H1 (cell line): ENCODE results near the gene TAF5. TPM values are rescaled to one million over a fixed set of nuclear protein-coding genes. Genes with fewer than 3 reads are reported as not detected.

Source experiments
- BCL11A ChIP-seq, 2 experiments: IDR thresholded peaks; one replicate each; pipeline ENCODE4 v1.6.1; 2011; ENCODE audit warnings: low read depth in 2 of 2, low read length in 2 of 2, mild to moderate bottlenecking in 2 of 2
- EZH2 ChIP-seq: fragments of 200-600 bp; sonication (generic); IDR thresholded peaks from 2 replicates; pipeline ENCODE4 v1.7.1; 2012; ENCODE audit warnings: low read depth, mild to moderate bottlenecking, moderate library complexity, low read length, inconsistent platforms; ENCODE audit not compliant: severe bottlenecking
- GABPA ChIP-seq: IDR thresholded peaks from 2 replicates; pipeline ENCODE4 v1.6.1; 2011; ENCODE audit warnings: mild to moderate bottlenecking, low read length, moderate library complexity, borderline replicate concordance; ENCODE audit not compliant: insufficient read depth
- HDAC2 ChIP-seq, 2 experiments: fragments of 300-600 bp in 1 of 2; sonication (generic) in 1 of 2; IDR thresholded peaks; 2 replicates each; pipeline ENCODE4 v1.6.1; 2011 to 2012; ENCODE audit warnings: low read depth in 2 of 2, low read length in 2 of 2, mild to moderate bottlenecking in 2 of 2, moderate library complexity in 2 of 2, borderline replicate concordance in 1 of 2, inconsistent platforms in 1 of 2
- JUN ChIP-seq: IDR thresholded peaks from 2 replicates; pipeline ENCODE4 v1.6.1; 2011; ENCODE audit warnings: low read depth, mild to moderate bottlenecking, improper control_type of control experiment, low read length
- KDM5A ChIP-seq: fragments of 200-600 bp; IDR thresholded peaks from 2 replicates; pipeline ENCODE4 v1.7.1; 2012; ENCODE audit warnings: mild to moderate bottlenecking, low read length, inconsistent platforms, mixed read lengths
- MAFK ChIP-seq: IDR thresholded peaks from 2 replicates; pipeline ENCODE4 v1.6.1; 2012; ENCODE audit warnings: low read depth, mild to moderate bottlenecking, improper control_type of control experiment, low read length
- MAX ChIP-seq: IDR thresholded peaks from 2 replicates; pipeline ENCODE4 v1.6.1; 2012; ENCODE audit warnings: inconsistent platforms
- NANOG ChIP-seq: IDR thresholded peaks from 2 replicates; pipeline ENCODE4 v1.6.1; 2011; ENCODE audit warnings: low read length, low read depth, mild to moderate bottlenecking, inconsistent platforms; ENCODE audit not compliant: insufficient read depth, poor library complexity, severe bottlenecking
- POU5F1 ChIP-seq: IDR thresholded peaks from 2 replicates; pipeline ENCODE4 v1.6.1; 2011; ENCODE audit warnings: low read depth, mild to moderate bottlenecking, low read length, moderate library complexity
- RFX5 ChIP-seq: IDR thresholded peaks from 2 replicates; pipeline ENCODE4 v1.6.1; 2011; ENCODE audit warnings: low read depth, low read length, improper control_type of control experiment, borderline replicate concordance
- SIN3A ChIP-seq, 2 experiments: IDR thresholded peaks in 1 of 2; conservative IDR thresholded peaks in 1 of 2; 2 replicates each; pipeline ENCODE4 v1.6.1; 2011 to 2012; ENCODE audit warnings: low read length in 2 of 2, improper control_type of control experiment in 1 of 2, low read depth in 1 of 2, mild to moderate bottlenecking in 1 of 2
- TAF1 ChIP-seq: IDR thresholded peaks from 2 replicates; pipeline ENCODE4 v1.6.1; 2011; ENCODE audit warnings: mild to moderate bottlenecking, low read depth, low read length
- TCF12 ChIP-seq: IDR thresholded peaks from 2 replicates; pipeline ENCODE4 v1.6.1; 2011; ENCODE audit warnings: low read depth, mild to moderate bottlenecking, low read length
- TEAD4 ChIP-seq: IDR thresholded peaks from 2 replicates; pipeline ENCODE4 v1.6.1; 2012; ENCODE audit warnings: low read depth, low read length, inconsistent platforms, mixed read lengths
- YY1 ChIP-seq: IDR thresholded peaks from 2 replicates; pipeline ENCODE4 v1.6.1; 2011; ENCODE audit warnings: low read depth, mild to moderate bottlenecking, low read length
- ZNF274 ChIP-seq: IDR thresholded peaks from 2 replicates; pipeline ENCODE4 v1.7.0; 2012; ENCODE audit warnings: low read length, borderline replicate concordance; ENCODE audit errors: extremely low read depth
- polyA plus RNA-seq, 7 experiments: library from polyadenylated mRNA; depleted of rRNA in 3 of 7; stranded (reverse) in 5 of 7; unstranded in 2 of 7; fragments of >200 nt in 5 of 7; fragments of 200-250 nt in 2 of 7; gene quantifications; 1 replicate in 5 of 7; 2 replicates in 1 of 7; 4 replicates in 1 of 7; pipeline versions ENCODE4 v1.2.1 to v1.2.3, GENCODE V29; 2011 to 2013; ENCODE audit warnings: missing spikeins in 2 of 7, mixed read lengths in 2 of 7
- total RNA-seq: library from RNA; stranded (reverse); fragmentation: NEBNext Ultra II Directional; extraction: Animal tissue kit (Norgen Biotek cat#: 25700); gene quantifications from 2 replicates; pipeline ENCODE4 v1.2.1, GENCODE V29; 2021
- TF ChIP-seq, protein P1 (sequence below), 3 experiments: IDR thresholded peaks; 1 replicate in 2 of 3; 2 replicates in 1 of 3; pipeline versions ENCODE4 v1.5.1 to v1.6.1; 2011; ENCODE audit warnings: low read length in 3 of 3, mild to moderate bottlenecking in 3 of 3, inconsistent platforms in 2 of 3, low read depth in 1 of 3, moderate library complexity in 1 of 3; ENCODE audit not compliant: insufficient read depth in 1 of 3; ENCODE audit errors: control extremely low read depth in 1 of 3
- TF ChIP-seq, protein P2 (sequence below): IDR thresholded peaks from 2 replicates; pipeline ENCODE4 v1.6.1; 2011; ENCODE audit warnings: low read length, improper control_type of control experiment

Gene TAF5
- total and polyA plus RNA-seq, 2 of the 8 experiments (the other 6 are each of a cell fraction or from before 2014, with no cell fraction given) = 5.8 to 15.6 TPM

DNA sequence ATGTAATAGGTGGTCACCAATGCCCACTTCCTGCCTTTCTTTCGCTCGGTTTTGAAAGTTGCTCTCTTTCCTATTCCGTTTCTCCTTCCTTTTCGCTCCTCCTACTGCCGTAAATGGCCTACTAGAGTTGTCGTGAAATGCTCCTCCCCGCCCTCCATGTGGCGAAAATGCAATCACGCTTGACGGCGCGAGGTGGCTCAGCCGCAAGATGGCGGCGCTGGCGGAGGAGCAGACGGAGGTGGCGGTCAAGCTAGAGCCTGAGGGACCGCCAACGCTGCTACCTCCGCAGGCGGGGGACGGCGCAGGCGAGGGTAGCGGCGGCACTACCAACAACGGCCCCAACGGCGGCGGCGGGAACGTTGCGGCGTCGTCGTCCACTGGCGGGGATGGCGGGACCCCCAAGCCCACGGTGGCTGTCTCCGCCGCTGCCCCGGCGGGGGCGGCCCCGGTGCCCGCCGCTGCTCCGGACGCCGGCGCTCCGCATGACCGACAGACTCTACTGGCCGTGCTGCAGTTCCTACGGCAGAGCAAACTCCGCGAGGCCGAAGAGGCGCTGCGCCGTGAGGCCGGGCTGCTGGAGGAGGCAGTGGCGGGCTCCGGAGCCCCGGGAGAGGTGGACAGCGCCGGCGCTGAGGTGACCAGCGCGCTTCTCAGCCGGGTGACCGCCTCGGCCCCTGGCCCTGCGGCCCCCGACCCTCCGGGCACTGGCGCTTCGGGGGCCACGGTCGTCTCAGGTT, at the start of gene TAF5 (continued):
- TF ChIP-seq TAF1 (peak; percentile 100), EZH2 (no peak), RFX5 (no peak), KDM5A (peak; percentile 55), GABPA (no peak), BCL11A (IDR thresholded peaks at IDR 0.05; ENCODE audit: low read depth in 2 of 2, low read length in 2 of 2) (no peak), HDAC2 (IDR thresholded peaks at IDR 0.05; ENCODE audit: borderline replicate concordance in 1 of 2, low read depth in 2 of 2, low read length in 2 of 2) (peak in 1 of 2 experiments; percentile 83; a peak in 1 of 4 replicates), TCF12 (no peak), MAX (0 out of 2 replicates have a peak, but pooled peaks have one; percentile 26), SIN3A (conservative IDR thresholded peaks at IDR 0.05 in 1 of 2, IDR thresholded peaks at IDR 0.05 in 1 of 2; ENCODE audit: low read depth in 1 of 2, low read length in 2 of 2) (peak in 1 of 2 experiments; percentile 40; a peak in 1 of 4 replicates), JUN (no peak), MAFK (no peak), NANOG (no peak), YY1 (peak; percentile 99), TEAD4 (no peak), ZNF274 (no peak), POU5F1 (no peak)
- TF ChIP-seq, protein P1, sequence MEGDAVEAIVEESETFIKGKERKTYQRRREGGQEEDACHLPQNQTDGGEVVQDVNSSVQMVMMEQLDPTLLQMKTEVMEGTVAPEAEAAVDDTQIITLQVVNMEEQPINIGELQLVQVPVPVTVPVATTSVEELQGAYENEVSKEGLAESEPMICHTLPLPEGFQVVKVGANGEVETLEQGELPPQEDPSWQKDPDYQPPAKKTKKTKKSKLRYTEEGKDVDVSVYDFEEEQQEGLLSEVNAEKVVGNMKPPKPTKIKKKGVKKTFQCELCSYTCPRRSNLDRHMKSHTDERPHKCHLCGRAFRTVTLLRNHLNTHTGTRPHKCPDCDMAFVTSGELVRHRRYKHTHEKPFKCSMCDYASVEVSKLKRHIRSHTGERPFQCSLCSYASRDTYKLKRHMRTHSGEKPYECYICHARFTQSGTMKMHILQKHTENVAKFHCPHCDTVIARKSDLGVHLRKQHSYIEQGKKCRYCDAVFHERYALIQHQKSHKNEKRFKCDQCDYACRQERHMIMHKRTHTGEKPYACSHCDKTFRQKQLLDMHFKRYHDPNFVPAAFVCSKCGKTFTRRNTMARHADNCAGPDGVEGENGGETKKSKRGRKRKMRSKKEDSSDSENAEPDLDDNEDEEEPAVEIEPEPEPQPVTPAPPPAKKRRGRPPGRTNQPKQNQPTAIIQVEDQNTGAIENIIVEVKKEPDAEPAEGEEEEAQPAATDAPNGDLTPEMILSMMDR (IDR thresholded peaks at IDR 0.05; ENCODE audit: control extremely low read depth in 1 of 3, insufficient read depth in 1 of 3, low read depth in 1 of 3, low read length in 3 of 3) = no peak
- TF ChIP-seq, protein P2, sequence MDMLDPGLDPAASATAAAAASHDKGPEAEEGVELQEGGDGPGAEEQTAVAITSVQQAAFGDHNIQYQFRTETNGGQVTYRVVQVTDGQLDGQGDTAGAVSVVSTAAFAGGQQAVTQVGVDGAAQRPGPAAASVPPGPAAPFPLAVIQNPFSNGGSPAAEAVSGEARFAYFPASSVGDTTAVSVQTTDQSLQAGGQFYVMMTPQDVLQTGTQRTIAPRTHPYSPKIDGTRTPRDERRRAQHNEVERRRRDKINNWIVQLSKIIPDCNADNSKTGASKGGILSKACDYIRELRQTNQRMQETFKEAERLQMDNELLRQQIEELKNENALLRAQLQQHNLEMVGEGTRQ = no peak
